H9 (cell line): ENCODE data around the gene GRIK3. TPM values are rescaled to one million over a fixed set of nuclear protein-coding genes. Genes with fewer than 3 reads are reported as not detected.

Source experiments
- DNase-seq: peaks from one replicate; pipeline ENCODE4 v3.0.0-alpha.2; 2017
- H2AFZ ChIP-seq: one replicate; pipeline ENCODE4 v1.6.1; 2013; ENCODE audit warnings: mild to moderate bottlenecking, low read length, control low read depth, moderate library complexity
- H2AK5ac ChIP-seq: 2 replicates; pipeline ENCODE4 v1.6.1; 2013; ENCODE audit warnings: low read length, control low read depth, mixed read lengths; ENCODE audit not compliant: insufficient read length
- H2BK120ac ChIP-seq: one replicate; pipeline ENCODE4 v1.6.1; 2013; ENCODE audit warnings: low read depth, mild to moderate bottlenecking, low read length, control low read depth, inconsistent platforms; ENCODE audit not compliant: poor library complexity, severe bottlenecking
- H2BK12ac ChIP-seq: 2 replicates; pipeline ENCODE4 v1.6.1; 2013; ENCODE audit warnings: low read length, control low read depth, mixed read lengths, low read depth; ENCODE audit not compliant: insufficient read length
- H2BK15ac ChIP-seq: 2 replicates; pipeline ENCODE4 v1.6.1; 2013; ENCODE audit warnings: low read depth, low read length, control low read depth
- H2BK20ac ChIP-seq: one replicate; pipeline ENCODE4 v1.6.1; 2013; ENCODE audit warnings: low read depth, mild to moderate bottlenecking, low read length, control low read depth, inconsistent platforms; ENCODE audit not compliant: poor library complexity, severe bottlenecking
- H2BK5ac ChIP-seq: 2 replicates; pipeline ENCODE4 v1.6.1; 2013; ENCODE audit warnings: low read length, control low read depth, mixed read lengths; ENCODE audit not compliant: insufficient read length
- H3K14ac ChIP-seq: 2 replicates; pipeline ENCODE4 v1.6.1; 2013; ENCODE audit warnings: low read length, control low read depth; ENCODE audit not compliant: insufficient read depth
- H3K18ac ChIP-seq: 2 replicates; pipeline ENCODE4 v1.6.1; 2013; ENCODE audit warnings: low read depth, mild to moderate bottlenecking, mixed read lengths, low read length, control low read depth; ENCODE audit not compliant: insufficient read length
- H3K23ac ChIP-seq: 2 replicates; pipeline ENCODE4 v1.6.1; 2013; ENCODE audit warnings: low read length, control low read depth, mixed read lengths, low read depth; ENCODE audit not compliant: insufficient read length
- H3K23me2 ChIP-seq: 2 replicates; pipeline ENCODE4 v1.6.1; 2013; ENCODE audit warnings: low read depth, mild to moderate bottlenecking, mixed read lengths, low read length, control low read depth; ENCODE audit not compliant: insufficient read length, poor library complexity, severe bottlenecking
- H3K27ac ChIP-seq: 2 replicates; pipeline ENCODE4 v1.5.1; 2013; ENCODE audit warnings: low read length, control low read depth, mixed read lengths, low read depth; ENCODE audit not compliant: insufficient read length
- H3K27me3 ChIP-seq: 2 replicates; pipeline ENCODE4 v1.6.1; 2013; ENCODE audit warnings: low read length, control low read depth, inconsistent platforms; ENCODE audit not compliant: insufficient read depth
- H3K4ac ChIP-seq: 2 replicates; pipeline ENCODE4 v1.6.1; 2013; ENCODE audit warnings: low read depth, mild to moderate bottlenecking, control low read depth, inconsistent platforms, low read length, moderate library complexity
- H3K4me1 ChIP-seq: 2 replicates; pipeline ENCODE4 v1.6.1; 2013; ENCODE audit warnings: low read length, control low read depth, inconsistent platforms; ENCODE audit not compliant: insufficient read depth
- H3K4me2 ChIP-seq: 2 replicates; pipeline ENCODE4 v1.6.1; 2013; ENCODE audit warnings: low read length, control low read depth, mixed read lengths; ENCODE audit not compliant: insufficient read length, insufficient read depth
- H3K56ac ChIP-seq: 2 replicates; pipeline ENCODE4 v1.6.1; 2013; ENCODE audit warnings: low read depth, mild to moderate bottlenecking, mixed read lengths, low read length, control low read depth; ENCODE audit not compliant: insufficient read length
- H3K79me1 ChIP-seq: 2 replicates; pipeline ENCODE4 v1.6.1; 2013; ENCODE audit warnings: low read depth, mild to moderate bottlenecking, moderate library complexity, low read length, control low read depth, inconsistent platforms; ENCODE audit not compliant: insufficient read depth, poor library complexity, severe bottlenecking
- H3K79me2 ChIP-seq: 2 replicates; pipeline ENCODE4 v1.6.1; 2013; ENCODE audit warnings: low read length, control low read depth, inconsistent platforms; ENCODE audit not compliant: insufficient read depth
- H3K9ac ChIP-seq: 2 replicates; pipeline ENCODE4 v1.6.1; 2013; ENCODE audit warnings: low read length, control low read depth, mixed read lengths; ENCODE audit not compliant: insufficient read length; ENCODE audit errors: extremely low read depth
- H3K9me3 ChIP-seq: one replicate; pipeline ENCODE4 v1.6.1; 2013; ENCODE audit warnings: low read depth, low read length, inconsistent platforms; ENCODE audit not compliant: control insufficient read depth
- H3T11ph ChIP-seq: one replicate; pipeline ENCODE4 v1.6.1; 2013; ENCODE audit warnings: mild to moderate bottlenecking, low read length, control low read depth, inconsistent platforms
- H4K20me1 ChIP-seq: one replicate; pipeline ENCODE4 v1.6.1; 2013; ENCODE audit not compliant: control insufficient read depth, insufficient read length, insufficient read depth
- H4K5ac ChIP-seq: 2 replicates; pipeline ENCODE4 v1.6.1; 2013; ENCODE audit warnings: low read depth, mild to moderate bottlenecking, mixed read lengths, low read length, control low read depth; ENCODE audit not compliant: insufficient read length
- H4K8ac ChIP-seq: replicated peaks from 2 replicates; pipeline ENCODE4 v1.6.1; 2013; ENCODE audit warnings: low read length, control low read depth, mixed read lengths, low read depth; ENCODE audit not compliant: insufficient read length
- H4K91ac ChIP-seq: 2 replicates; pipeline ENCODE4 v1.6.1; 2013; ENCODE audit warnings: low read depth, mild to moderate bottlenecking, moderate library complexity, mixed read lengths, low read length, control low read depth; ENCODE audit not compliant: insufficient read length
- H3K27ac Mint-ChIP-seq, 3 experiments: 2 replicates in 2 of 3; 3 replicates in 1 of 3; pipeline ENCODE4 v1.8.0; 2020 to 2021; ENCODE audit warnings: mixed read lengths in 3 of 3, mild to moderate bottlenecking in 1 of 3, moderate library complexity in 1 of 3
- H3K27me3 Mint-ChIP-seq: 2 replicates; pipeline ENCODE4 v1.8.0; 2021; ENCODE audit warnings: low read depth, mild to moderate bottlenecking, moderate library complexity, mixed read lengths
- H3K36me3 Mint-ChIP-seq, 3 experiments: 2 replicates in 2 of 3; 3 replicates in 1 of 3; pipeline ENCODE4 v1.8.0; 2020 to 2021; ENCODE audit warnings: low read depth in 3 of 3, mixed read lengths in 3 of 3; ENCODE audit not compliant: insufficient read depth in 1 of 3
- H3K4me1 Mint-ChIP-seq, 2 experiments: 2 replicates each; pipeline ENCODE4 v1.8.0; 2020; ENCODE audit warnings: mixed read lengths in 2 of 2
- H3K4me3 Mint-ChIP-seq, 2 experiments: 2 replicates in 1 of 2; 3 replicates in 1 of 2; pipeline ENCODE4 v1.8.0; 2020 to 2021; ENCODE audit warnings: mild to moderate bottlenecking in 2 of 2, mixed read lengths in 2 of 2, moderate library complexity in 1 of 2
- H3K9me3 Mint-ChIP-seq, 2 experiments: 2 replicates in 1 of 2; 3 replicates in 1 of 2; pipeline ENCODE4 v1.8.0; 2020; ENCODE audit warnings: mild to moderate bottlenecking in 2 of 2, mixed read lengths in 2 of 2, moderate library complexity in 1 of 2
- CTCF ChIP-seq: fragments of 200-600 bp; sonication (generic); conservative IDR thresholded peaks from 3 replicates; pipeline ENCODE4 v1.8.0; 2021; ENCODE audit warnings: antibody characterized with exemption, mild to moderate bottlenecking
- WGBS: extraction: QIAGEN DNeasy Blood & Tissue Kit; methylation state at CpG from one replicate; pipeline ENCODE4 v1.1.7; 2013; ENCODE audit warnings: missing lambda C conversion rate, low lambda C conversion rate, mixed read lengths; ENCODE audit not compliant: insufficient read length; ENCODE audit errors: extremely low coverage; 5-methylcytosine and 5-hydroxymethylcytosine counted together
- total RNA-seq: library from RNA; stranded (reverse); gene quantifications from 2 replicates; pipeline ENCODE4 v1.2.1, GENCODE V29; 2021

Gene GRIK3
- total RNA-seq, 1 experiment from 2014 or later = 1.7 TPM

DNA sequence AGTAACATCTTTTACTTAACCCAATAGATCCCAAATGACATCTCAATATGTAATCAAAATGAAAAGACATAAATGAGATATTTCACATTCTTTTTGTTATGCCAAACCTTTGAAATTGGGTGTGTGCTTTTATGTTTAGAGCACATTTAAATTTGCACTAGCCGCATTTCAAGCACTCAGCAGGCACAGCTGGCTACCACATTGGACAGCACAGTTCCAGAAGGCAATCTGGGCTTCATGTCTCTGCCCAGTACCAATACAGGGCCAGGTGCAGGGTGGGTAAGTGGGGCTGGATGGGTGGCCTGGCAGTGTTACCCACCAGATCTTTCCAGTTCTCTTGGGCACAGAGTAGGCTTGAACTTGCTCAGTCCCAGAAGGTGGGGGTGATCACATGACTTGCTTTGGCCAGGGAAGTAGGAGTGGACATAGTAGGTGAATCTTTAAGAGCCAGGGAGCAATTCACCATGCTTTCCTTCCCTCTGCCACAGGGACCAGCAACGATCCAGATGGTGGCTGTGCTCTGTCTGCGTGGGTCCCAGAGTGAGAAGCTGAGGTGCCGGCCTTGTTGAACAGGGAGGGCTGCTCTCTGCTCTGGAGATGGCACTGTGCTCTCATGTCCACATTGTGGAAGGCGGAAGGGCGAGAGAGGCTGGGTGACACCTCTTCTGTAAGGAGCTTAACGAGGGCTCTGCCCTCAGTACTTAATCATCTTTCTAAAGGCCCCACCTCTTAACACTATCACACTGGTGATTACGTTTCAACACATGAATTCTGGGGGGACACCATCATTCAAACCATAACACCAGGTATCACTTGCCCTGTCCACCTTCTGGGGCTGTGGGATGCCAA is 261.4 kb downstream of the GRIK3 start:
- Mint-ChIP-seq H3K4me1 (peaks cover 60 to 69% of the 10 kb centered on the region in 2 experiments), H3K27ac (no peak overlapping the region), H3K4me3 (no peak overlapping the region; a peak in 1 of 5 replicates), H3K27me3 (peaks cover 28% of the 10 kb centered on the region), H3K9me3 (no peaks in the 10 kb centered on the region; a peak in 1 of 5 replicates), H3K36me3 (no peaks in the 10 kb centered on the region)
- no peak overlapping the region for H3K23ac ChIP-seq
- no peak overlapping the region for H4K8ac ChIP-seq
- peaks cover 19% of the 10 kb centered on the region; the same call in 1 of the 2 replicates for H3K4me1 ChIP-seq
- H4K20me1 ChIP-seq = no peaks in the 10 kb centered on the region
- H4K5ac ChIP-seq = no peak overlapping the region
- H3K27me3 ChIP-seq = no peaks in the 10 kb centered on the region
- WGBS = no CpG with 5 or more reads among the region's 8 CpGs
- DNase-seq = no peak
- H2BK15ac ChIP-seq = no peak overlapping the region
- no peak overlapping the region for H3K14ac ChIP-seq
- no peak overlapping the region for H2BK5ac ChIP-seq
- no peak overlapping the region for H2BK12ac ChIP-seq
- H3K79me2 ChIP-seq = no peaks in the 10 kb centered on the region
- no peak overlapping the region for H2BK20ac ChIP-seq
- no peak overlapping the region for H4K91ac ChIP-seq
- H3K4ac ChIP-seq = no peak overlapping the region
- no peak overlapping the region for H3K56ac ChIP-seq
- H3K9me3 ChIP-seq = no peaks in the 10 kb centered on the region
- TF ChIP-seq CTCF = no peak
- H2AK5ac ChIP-seq = no peak overlapping the region
- no peak overlapping the region for H3K27ac ChIP-seq
- H3K18ac ChIP-seq = no peak overlapping the region
- H3T11ph ChIP-seq = no peak overlapping the region
- no peaks in the 10 kb centered on the region for H3K23me2 ChIP-seq
- no peak overlapping the region for H3K9ac ChIP-seq
- H3K4me2 ChIP-seq = no peak overlapping the region
- no peaks in the 10 kb centered on the region for H3K79me1 ChIP-seq
- no peak overlapping the region for H2AFZ ChIP-seq
- no peak overlapping the region for H2BK120ac ChIP-seq
